Ureter (tissue), 1 donor: ENCODE measurements around the gene SCAMP3. TPM values are rescaled to one million over a fixed set of nuclear protein-coding genes. Genes with fewer than 3 reads are reported as not detected.
"Not testable (repeated sequence)": the region's sequence is repeated elsewhere in the genome, so short reads cannot be mapped to it uniquely, and the experiment has no call there.

ENCODE experiments used
- DNase-seq: peaks from one replicate; pipeline ENCODE4 v3.0.0-alpha.2; 2020; ENCODE audit warnings: low spot score
- total RNA-seq: library from RNA; stranded (reverse); gene quantifications from one replicate; pipeline ENCODE4 v1.2.4, GENCODE V29; 2023
- donor health status: DM: yes; HTN: yes; CAD: no.

Gene SCAMP3
- total RNA-seq, 1 donor from 2014 or later = 62.6 TPM

- DNase-seq = peak; percentile 91
Observed at GRCh38 chr1:155255243-155256007, 6.7 kb downstream of the SCAMP3 start, which contains the start of gene ENTREP3. Gene ENTREP3 (minus strand): TSS chr1:155255483. CDS start chr1:155254877, 606 bp downstream.

GRCh38 chr1:155254714-155255242 is 7.4 kb downstream of the SCAMP3 start:
- DNase-seq = no peak

GRCh38 chr1:155254228-155254713 is 7.9 kb downstream of the SCAMP3 start:
- DNase-seq = no peak

- DNase-seq = no peak
Observed at GRCh38 chr1:155253797-155254196, 8.4 kb downstream of the SCAMP3 start.

- no peak for DNase-seq
Observed at GRCh38 chr1:155253208-155253607, 9.0 kb downstream of the SCAMP3 start.

GRCh38 chr1:155251566-155251965 is 10.6 kb downstream of the SCAMP3 start:
- DNase-seq = no peak

- peak; percentile 93 for DNase-seq
Observed at GRCh38 chr1:155250633-155251449, 11.3 kb downstream of the SCAMP3 start.

GRCh38 chr1:155250246-155250632 is 11.9 kb downstream of the SCAMP3 start:
- DNase-seq = no peak

GRCh38 chr1:155247667-155248553 is 14.2 kb downstream of the SCAMP3 start:
- no peak for DNase-seq

GRCh38 chr1:155246796-155247195 is 15.4 kb downstream of the SCAMP3 start:
- DNase-seq = not testable (repeated sequence)

- DNase-seq = no peak
Observed at GRCh38 chr1:155245163-155245524, 17.0 kb downstream of the SCAMP3 start.

GRCh38 chr1:155244368-155245162 is 17.6 kb downstream of the SCAMP3 start:
- DNase-seq = peak; percentile 98

GRCh38 chr1:155242805-155243358 is 19.3 kb downstream of the SCAMP3 start:
- DNase-seq = no peak

- DNase-seq = no peak
Observed at GRCh38 chr1:155241841-155242264, 20.3 kb downstream of the SCAMP3 start.

- peak; percentile 87 for DNase-seq
Observed at GRCh38 chr1:155241069-155241679, 21.0 kb downstream of the SCAMP3 start.

- DNase-seq = no peak
Observed at GRCh38 chr1:155236451-155236850, 25.7 kb downstream of the SCAMP3 start.

GRCh38 chr1:155235375-155235774 is 26.8 kb downstream of the SCAMP3 start:
- DNase-seq = not testable (repeated sequence)

- DNase-seq = not testable (repeated sequence)
Observed at GRCh38 chr1:155233502-155233901, 28.7 kb downstream of the SCAMP3 start.
